Large intestine (tissue), 3 donors: Measurements from ENCODE around the gene TOPBP1. TPM values are rescaled to one million over a fixed set of nuclear protein-coding genes. Genes with fewer than 3 reads are reported as not detected.
A peak's percentile ranks its signal among the peaks of the same experiment; 100 is the strongest.

Experiments used
- DNase-seq, 2 donors: peaks; one replicate each; pipeline versions ENCODE4 v3.0.0 to v3.0.0-alpha.2; 2013
- H3K27ac ChIP-seq: one replicate; pipeline ENCODE4 v1.5.1; 2013; ENCODE audit warnings: low read length
- H3K27me3 ChIP-seq: 2 replicates; pipeline ENCODE4 v1.6.1; 2013; ENCODE audit warnings: low read length; ENCODE audit not compliant: control insufficient read depth, insufficient read depth
- H3K36me3 ChIP-seq: 2 replicates; pipeline ENCODE4 v1.6.1; 2013; ENCODE audit warnings: low read length; ENCODE audit not compliant: control insufficient read depth, insufficient read depth
- H3K4me1 ChIP-seq: one replicate; pipeline ENCODE4 v1.6.1; 2013; ENCODE audit warnings: low read length; ENCODE audit not compliant: control insufficient read depth, insufficient read depth
- H3K4me3 ChIP-seq: one replicate; pipeline ENCODE4 v1.5.1; 2013; ENCODE audit warnings: low read length
- H3K9me3 ChIP-seq: one replicate; pipeline ENCODE4 v1.6.1; 2013; ENCODE audit warnings: mild to moderate bottlenecking, low read depth, low read length, moderate library complexity; ENCODE audit not compliant: control insufficient read depth
- WGBS: methylation state at CpG from one replicate; pipeline ENCODE4 v1.1.5; 2013; ENCODE audit warnings: low lambda C conversion rate; ENCODE audit not compliant: insufficient coverage; 5-methylcytosine and 5-hydroxymethylcytosine counted together
- polyA plus RNA-seq: library from polyadenylated mRNA; unstranded; fragments of 120-200 nt; gene quantifications from one replicate; pipeline ENCODE4 v1.2.1, GENCODE V29; 2013

TOPBP1 gene
- polyA plus RNA-seq, 1 donor, result 35.6 TPM

DNA sequence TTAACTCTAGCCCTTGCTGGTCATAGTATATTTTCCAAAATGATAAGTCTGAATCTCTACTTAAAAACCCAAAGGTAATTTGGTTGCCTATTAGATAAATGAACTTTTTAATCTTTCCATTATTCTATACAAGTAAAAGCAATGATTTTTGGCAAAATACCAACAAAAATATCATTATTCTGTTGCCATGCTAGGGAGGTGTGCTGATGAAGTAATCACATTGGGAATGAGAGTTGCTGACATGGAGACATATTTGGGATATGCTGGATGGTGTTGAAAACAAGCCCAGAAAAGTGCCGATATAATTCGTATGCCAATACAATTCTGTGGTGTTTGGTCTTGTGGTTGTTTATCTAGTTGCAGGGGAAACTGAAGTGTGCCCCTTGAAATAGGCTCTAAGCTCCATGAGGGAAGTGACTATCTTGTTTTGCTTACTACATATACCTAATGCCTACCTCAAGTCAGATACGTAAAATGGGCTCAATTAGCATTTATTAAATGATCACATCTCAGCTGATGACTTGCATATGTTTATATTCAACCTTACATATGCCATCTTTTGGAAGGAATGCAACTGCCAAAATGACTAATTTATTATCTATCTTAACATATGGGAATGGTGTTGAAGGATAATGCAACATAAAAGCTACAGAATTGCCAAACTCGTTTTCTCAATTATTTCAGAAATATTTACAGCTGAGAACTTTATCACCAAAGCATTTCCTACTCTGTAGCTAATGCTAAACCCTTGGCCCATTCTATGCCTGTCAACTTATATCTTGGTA is 5.8 kb downstream of the TOPBP1 start:
- H3K4me1 ChIP-seq, result no peaks in the 10 kb centered on the region
- no peak for DNase-seq

DNA sequence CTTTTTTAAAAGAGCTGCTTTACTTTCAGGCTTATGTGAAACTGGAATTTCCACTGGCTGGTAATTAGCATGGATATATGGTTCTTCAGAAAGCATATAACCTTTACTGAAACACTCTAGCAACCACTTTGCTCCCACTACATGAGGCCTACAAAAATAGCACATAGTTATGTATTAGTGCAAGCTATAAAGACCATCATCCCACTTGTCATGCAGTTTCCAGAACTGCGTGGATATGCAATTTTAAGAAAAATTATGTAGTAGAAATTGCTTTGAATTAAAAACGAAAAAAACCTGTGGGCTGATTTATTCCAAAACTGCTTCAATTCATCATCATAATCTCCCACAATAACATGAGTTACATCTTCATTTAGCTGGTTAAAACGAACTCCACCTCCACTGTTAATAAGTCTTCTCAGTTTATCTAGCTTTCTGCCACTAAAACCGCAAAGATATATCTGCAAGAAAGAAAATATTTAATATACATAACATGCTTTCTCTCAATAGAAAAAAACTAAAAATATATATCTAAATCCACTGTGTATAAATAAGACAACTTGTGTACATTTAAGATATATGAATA is 12.2 kb downstream of the TOPBP1 start:
- H3K27ac ChIP-seq, result no peak overlapping the region
- H3K4me1 ChIP-seq, result no peaks in the 10 kb centered on the region
- H3K9me3 ChIP-seq, result no peaks in the 10 kb centered on the region
- H3K27me3 ChIP-seq, result no peaks in the 10 kb centered on the region
- H3K36me3 ChIP-seq, result peaks cover 47% of the 10 kb centered on the region
- 100% methylated on average over 3 of the region's 4 CpGs for WGBS
- no peak for DNase-seq
- no peak overlapping the region for H3K4me3 ChIP-seq

More for the DNA sequence above, 5.8 kb downstream of the TOPBP1 start:
- H3K27ac ChIP-seq, result no peak overlapping the region
- H3K9me3 ChIP-seq, result no peaks in the 10 kb centered on the region
- H3K4me3 ChIP-seq, result no peak overlapping the region
- H3K36me3 ChIP-seq, result peaks cover 45% of the 10 kb centered on the region
- 100% methylated on average over 1 of the region's 4 CpGs for WGBS
- H3K27me3 ChIP-seq, result no peaks in the 10 kb centered on the region

DNA sequence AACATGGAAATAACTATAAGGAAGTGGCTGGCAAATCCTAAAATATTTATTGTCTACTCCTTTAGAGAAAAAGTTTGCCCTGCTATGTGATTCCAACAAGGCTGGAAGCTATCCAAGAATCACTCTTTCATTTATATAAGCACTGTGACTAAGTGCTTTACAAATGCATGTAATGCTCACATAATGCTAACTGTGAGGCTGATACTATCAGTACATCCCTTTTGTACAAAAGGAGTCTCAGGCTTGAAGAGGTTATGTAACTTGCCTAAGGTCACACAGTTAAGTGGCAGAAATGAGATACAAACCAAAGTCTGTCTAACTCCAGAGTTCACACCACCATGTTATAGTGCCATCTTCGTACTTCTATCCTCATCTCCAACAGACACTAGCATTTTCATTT is 17.0 kb downstream of the TOPBP1 start:
- Histone ChIP-seq H3K9me3 (no peaks in the 10 kb centered on the region), H3K4me3 (no peak overlapping the region), H3K27ac (no peak overlapping the region), H3K36me3 (peaks cover 53% of the 10 kb centered on the region), H3K27me3 (no peaks in the 10 kb centered on the region), H3K4me1 (no peaks in the 10 kb centered on the region)
- DNase-seq, result no peak
- no CpG with 5 or more reads among the region's 1 CpG for WGBS

DNA sequence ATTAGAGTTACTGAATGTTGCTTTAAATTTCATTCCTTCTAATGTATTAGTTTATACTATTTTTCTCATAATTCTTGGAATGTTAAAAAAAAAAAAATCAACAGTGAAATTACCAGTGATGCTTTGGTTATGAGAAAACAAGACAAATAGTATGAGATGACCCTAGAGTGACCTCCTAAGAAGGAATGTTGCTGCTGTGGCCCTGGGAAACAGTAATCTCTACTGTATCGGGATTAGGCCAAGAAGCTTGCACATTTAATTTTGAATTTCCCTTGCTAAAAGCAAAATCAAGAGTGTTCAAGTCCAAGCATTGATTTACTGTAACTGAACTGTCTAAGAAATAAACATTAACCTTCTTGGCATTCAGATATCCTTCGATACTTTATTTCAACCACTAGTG is 18.1 kb downstream of the TOPBP1 start:
- DNase-seq, result no peak
- H3K27me3 ChIP-seq, result no peaks in the 10 kb centered on the region
- WGBS, result no CpG with 5 or more reads among the region's 2 CpGs
- H3K9me3 ChIP-seq, result no peaks in the 10 kb centered on the region
- H3K27ac ChIP-seq, result no peak overlapping the region
- no peak overlapping the region for H3K4me3 ChIP-seq
- H3K4me1 ChIP-seq, result no peaks in the 10 kb centered on the region
- peaks cover 53% of the 10 kb centered on the region for H3K36me3 ChIP-seq

DNA sequence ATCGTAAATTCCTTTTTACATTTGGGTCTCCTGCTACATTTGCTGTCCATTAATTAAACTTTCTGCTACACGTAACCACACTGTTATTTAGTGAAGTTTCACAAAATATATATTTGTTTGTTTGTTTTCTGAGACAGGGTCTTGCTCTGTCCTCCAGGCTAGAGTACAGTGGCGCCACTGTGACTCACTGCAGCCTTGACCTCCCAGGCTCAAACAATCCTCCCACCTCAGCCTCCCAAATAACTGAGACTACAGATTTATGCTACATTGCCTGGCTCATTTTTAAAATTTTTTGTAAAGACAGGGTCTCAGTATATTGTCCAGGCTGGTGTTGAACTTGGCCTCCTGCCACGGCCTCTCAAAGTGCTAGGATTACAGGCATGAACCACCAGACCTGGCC is 20.5 kb downstream of the TOPBP1 start:
- H3K4me1 ChIP-seq, result no peaks in the 10 kb centered on the region
- DNase-seq, result no peak
- H3K9me3 ChIP-seq, result no peaks in the 10 kb centered on the region
- 100% methylated on average over 2 of the region's 4 CpGs for WGBS
- H3K36me3 ChIP-seq, result peaks cover 56% of the 10 kb centered on the region
- H3K27me3 ChIP-seq, result no peaks in the 10 kb centered on the region
- no peak overlapping the region for H3K27ac ChIP-seq
- H3K4me3 ChIP-seq, result no peak overlapping the region

DNA sequence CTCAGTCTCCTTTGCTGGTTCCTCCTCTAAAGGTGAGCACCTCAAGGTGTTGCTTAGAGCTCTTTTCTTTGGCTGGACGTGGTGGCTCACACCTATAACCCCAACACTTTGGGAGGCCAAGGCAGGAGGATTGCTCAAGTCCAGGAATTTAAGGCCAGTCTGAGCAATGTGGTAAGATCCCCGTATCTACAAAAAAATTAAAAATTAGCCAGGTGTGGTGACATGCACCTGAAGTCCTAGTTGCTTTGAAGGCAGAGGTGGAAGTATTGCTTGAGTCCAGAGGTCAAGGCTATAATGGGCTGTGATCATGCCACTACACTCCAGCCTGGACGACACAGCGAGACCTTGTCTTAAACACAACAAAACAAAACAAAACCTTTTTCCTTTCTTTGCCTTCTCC is 28.3 kb downstream of the TOPBP1 start:
- Histone ChIP-seq H3K4me1 (no peaks in the 10 kb centered on the region), H3K9me3 (no peaks in the 10 kb centered on the region), H3K27ac (peak overlapping the region; percentile 41), H3K36me3 (peaks cover 36% of the 10 kb centered on the region), H3K27me3 (no peaks in the 10 kb centered on the region), H3K4me3 (no peak overlapping the region)
- no CpG with 5 or more reads among the region's 4 CpGs for WGBS
- DNase-seq, result peak; percentile 53 to 67

DNA sequence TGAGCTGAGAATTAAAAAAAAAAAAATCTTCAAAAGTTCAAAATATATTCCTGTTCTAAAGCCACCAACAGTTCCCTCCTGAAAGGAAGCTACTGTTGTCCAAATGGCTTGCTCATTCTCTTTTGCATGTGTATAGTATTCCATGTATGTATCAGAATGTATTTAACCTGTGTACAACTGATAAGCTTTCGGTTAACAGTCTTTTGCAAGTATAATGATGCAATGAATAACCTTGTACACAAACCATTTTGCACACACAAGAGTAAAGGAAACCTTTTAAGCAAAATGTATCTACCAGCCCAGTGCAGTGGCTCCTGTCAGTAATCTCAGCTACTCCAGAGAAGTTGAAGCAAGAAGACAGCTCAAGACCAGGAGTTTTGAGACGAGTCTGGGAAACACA is 32.6 kb downstream of the TOPBP1 start:
- no peak for DNase-seq
- H3K27me3 ChIP-seq, result no peaks in the 10 kb centered on the region
- H3K27ac ChIP-seq, result no peak overlapping the region
- no peaks in the 10 kb centered on the region for H3K4me1 ChIP-seq
- H3K4me3 ChIP-seq, result no peak overlapping the region
- peaks cover 46% of the 10 kb centered on the region for H3K36me3 ChIP-seq
- H3K9me3 ChIP-seq, result no peaks in the 10 kb centered on the region
- WGBS, result 83% methylated on average over 1 of the region's 2 CpGs

DNA sequence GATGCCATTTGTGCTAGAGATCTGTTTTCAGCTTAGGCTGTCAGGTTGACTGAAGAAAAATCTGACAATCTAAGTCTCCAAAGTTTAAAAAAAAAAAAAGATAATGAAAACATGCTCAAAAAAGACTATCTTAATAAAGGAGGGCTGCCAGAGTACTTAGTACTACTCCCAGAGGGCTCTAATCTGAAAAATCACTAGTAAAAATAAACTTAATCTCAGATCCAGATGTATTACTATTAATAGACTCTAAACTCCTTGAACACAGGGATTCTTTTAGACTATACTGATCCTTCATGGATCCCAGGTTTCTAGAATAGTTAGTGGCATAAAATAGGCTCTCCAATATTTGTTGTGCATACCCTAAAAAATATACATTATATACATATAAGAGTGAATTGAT is 34.0 kb downstream of the TOPBP1 start:
- no peak overlapping the region for H3K27ac ChIP-seq
- H3K36me3 ChIP-seq, result peaks cover 46% of the 10 kb centered on the region
- no peaks in the 10 kb centered on the region for H3K27me3 ChIP-seq
- H3K9me3 ChIP-seq, result no peaks in the 10 kb centered on the region
- H3K4me1 ChIP-seq, result no peaks in the 10 kb centered on the region
- H3K4me3 ChIP-seq, result no peak overlapping the region
- DNase-seq, result no peak

DNA sequence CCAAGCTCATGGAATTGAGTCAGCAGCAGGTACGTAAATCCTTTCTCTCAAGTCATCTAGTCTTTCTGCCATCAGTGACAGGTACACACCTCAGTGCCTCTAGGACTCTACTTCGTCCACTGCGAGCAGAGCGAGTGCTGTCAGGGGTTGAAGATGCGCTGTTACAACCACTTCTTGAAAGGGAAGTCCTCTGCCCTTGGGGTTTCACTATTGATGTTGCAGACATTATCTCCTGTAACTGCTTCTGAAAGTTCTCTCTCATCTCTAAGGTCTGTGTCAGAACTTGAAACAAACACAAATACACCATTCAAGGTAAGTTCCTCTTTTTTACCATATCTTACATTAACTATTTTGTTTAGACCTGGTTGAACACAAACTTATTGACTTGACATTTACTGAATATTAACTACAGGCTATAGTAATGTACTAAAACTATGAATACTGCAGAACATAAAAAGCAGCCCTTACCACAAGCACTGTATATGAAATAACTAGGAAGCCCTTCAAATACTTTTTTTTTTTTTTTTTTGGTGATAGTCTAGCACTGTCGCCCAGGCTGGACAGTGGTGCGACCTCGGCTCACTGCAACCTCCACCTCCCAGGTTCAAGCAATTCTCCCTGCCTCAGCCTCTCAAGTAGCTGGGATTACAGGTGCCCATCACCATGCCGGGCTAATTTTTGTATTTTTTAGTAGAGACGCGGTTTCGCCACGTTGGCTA is 41.5 kb downstream of the TOPBP1 start:
- peaks cover 53% of the 10 kb centered on the region for H3K36me3 ChIP-seq
- no peak for DNase-seq
- H3K27me3 ChIP-seq, result no peaks in the 10 kb centered on the region
- H3K9me3 ChIP-seq, result no peaks in the 10 kb centered on the region
- H3K4me1 ChIP-seq, result no peaks in the 10 kb centered on the region
- no peak overlapping the region for H3K27ac ChIP-seq
- no CpG with 5 or more reads among the region's 13 CpGs for WGBS
- no peak overlapping the region for H3K4me3 ChIP-seq

DNA sequence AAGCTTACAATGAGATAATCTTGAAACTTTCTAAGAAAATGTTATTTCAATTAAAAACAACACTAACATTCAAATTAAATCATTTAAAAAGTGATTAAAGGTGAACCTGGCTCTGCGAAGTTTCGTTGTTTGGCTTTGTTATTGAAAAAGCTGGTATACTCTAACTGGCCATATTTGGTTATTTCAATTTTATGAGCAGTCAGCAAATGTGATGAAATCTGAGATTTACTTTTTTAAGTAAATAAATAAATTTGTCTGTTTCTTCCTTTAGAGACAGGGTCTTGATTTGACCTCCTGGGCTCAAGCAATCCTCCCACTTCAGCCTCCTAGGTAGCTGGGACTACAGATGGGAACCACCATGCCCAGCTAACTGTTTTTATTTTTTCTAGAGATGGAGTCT is 50.2 kb downstream of the TOPBP1 start:
- H3K4me1 ChIP-seq, result no peaks in the 10 kb centered on the region
- H3K27me3 ChIP-seq, result no peaks in the 10 kb centered on the region
- DNase-seq, result no peak
- WGBS, result 100% methylated on average over 2 of the region's 2 CpGs
- H3K4me3 ChIP-seq, result no peak overlapping the region
- H3K9me3 ChIP-seq, result no peaks in the 10 kb centered on the region
- H3K36me3 ChIP-seq, result peaks cover 47% of the 10 kb centered on the region
- H3K27ac ChIP-seq, result no peak overlapping the region
